Measurements from ENCODE around the gene TAF3. TPM values are rescaled to one million over a fixed set of nuclear protein-coding genes. Genes with fewer than 3 reads are reported as not detected.

TAF3 gene
- total RNA-seq, 1 donor from 2014 or later = 11.8 TPM

GRCh38 chr10:7913126-7913872 is 95.0 kb downstream of the TAF3 start:
- DNase-seq (ENCODE audit: missing footprints) (no peak), ATAC-seq (no peak)
- intact Hi-C loops (cut with DNase I) = no loop called here

GRCh38 chr10:7915923-7916536 is 97.7 kb downstream of the TAF3 start:
- DNase-seq (ENCODE audit: missing footprints) (no peak), ATAC-seq (no peak)

GRCh38 chr10:7917736-7918135 is 99.4 kb downstream of the TAF3 start:
- ATAC-seq (no peak), DNase-seq (ENCODE audit: missing footprints) (no peak)
- intact Hi-C loops (cut with DNase I) = no loop called here

More at GRCh38 chr10:7915923-7916536, 97.7 kb downstream of the TAF3 start:
- intact Hi-C loops (cut with DNase I) = no loop called here

GRCh38 chr10:7922707-7923106 is 104.4 kb downstream of the TAF3 start:
- intact Hi-C loops (cut with DNase I) = no loop called here
- DNase-seq (ENCODE audit: missing footprints) (no peak), ATAC-seq (no peak)

GRCh38 chr10:7928536-7928935 is 110.2 kb downstream of the TAF3 start:
- ATAC-seq (no peak), DNase-seq (ENCODE audit: missing footprints) (no peak)
- intact Hi-C loops (cut with DNase I) = no loop called here

GRCh38 chr10:7932301-7933036 is 114.2 kb downstream of the TAF3 start:
- DNase-seq (ENCODE audit: missing footprints) (no peak), ATAC-seq (no peak)
- intact Hi-C loops (cut with DNase I) = no loop called here

GRCh38 chr10:7933262-7933661 is 115.0 kb downstream of the TAF3 start:
- no peak for ATAC-seq
- intact Hi-C loops (cut with DNase I) = no loop called here
- DNase-seq (ENCODE audit: missing footprints) = no peak

GRCh38 chr10:7933757-7934156 is 115.5 kb downstream of the TAF3 start:
- DNase-seq (ENCODE audit: missing footprints) (no peak), ATAC-seq (no peak)
- intact Hi-C loops (cut with DNase I) = no loop called here

GRCh38 chr10:7937315-7937945 is 119.1 kb downstream of the TAF3 start:
- intact Hi-C loops (cut with DNase I) = no loop called here
- DNase-seq (ENCODE audit: missing footprints) (no peak), ATAC-seq (no peak)

GRCh38 chr10:7941576-7941975 is 123.3 kb downstream of the TAF3 start:
- intact Hi-C loops (cut with DNase I) = no loop called here
- DNase-seq (ENCODE audit: missing footprints) (no peak), ATAC-seq (no peak)

- intact Hi-C loops (cut with DNase I) = no loop called here
- DNase-seq (ENCODE audit: missing footprints) (no peak), ATAC-seq (no peak)
Measured at GRCh38 chr10:7942316-7942715, 124.0 kb downstream of the TAF3 start.

- intact Hi-C loops (cut with DNase I) = no loop called here
- ATAC-seq = no peak
- no peak for DNase-seq (ENCODE audit: missing footprints)
Measured at GRCh38 chr10:7942859-7943258, 124.6 kb downstream of the TAF3 start.

- DNase-seq (ENCODE audit: missing footprints) (no peak), ATAC-seq (no peak)
- intact Hi-C loops (cut with DNase I) = no loop called here
Measured at GRCh38 chr10:7944215-7944480, 125.8 kb downstream of the TAF3 start.

GRCh38 chr10:7944537-7944936 is 126.2 kb downstream of the TAF3 start:
- intact Hi-C loops (cut with DNase I) = no loop called here
- ATAC-seq (no peak), DNase-seq (ENCODE audit: missing footprints) (no peak)

GRCh38 chr10:7945034-7945433 is 126.7 kb downstream of the TAF3 start:
- ATAC-seq (no peak), DNase-seq (ENCODE audit: missing footprints) (no peak)
- intact Hi-C loops (cut with DNase I) = no loop called here

- no peak for DNase-seq (ENCODE audit: missing footprints)
- intact Hi-C loops (cut with DNase I) = no loop called here
Measured at GRCh38 chr10:7945469-7946187, 127.3 kb downstream of the TAF3 start.

GRCh38 chr10:7948371-7949000 is 130.2 kb downstream of the TAF3 start:
- intact Hi-C loops (cut with DNase I) = no loop called here
- no peak for ATAC-seq
- no peak for DNase-seq (ENCODE audit: missing footprints)

More at GRCh38 chr10:7945469-7946187, 127.3 kb downstream of the TAF3 start:
- ATAC-seq = no peak

- no peak for ATAC-seq
- intact Hi-C loops (cut with DNase I) = no loop called here
Measured at GRCh38 chr10:7950981-7951847, 132.9 kb downstream of the TAF3 start.

More at GRCh38 chr10:7950981-7951847, 132.9 kb downstream of the TAF3 start:
- DNase-seq (ENCODE audit: missing footprints) = no peak
